Breast epithelium (tissue), 4 donors: Measurements from ENCODE around the gene SEPHS2. TPM values are rescaled to one million over a fixed set of nuclear protein-coding genes. Genes with fewer than 3 reads are reported as not detected.

Source experiments
- DNase-seq, 2 donors: peaks; one replicate each; pipeline ENCODE4 v3.0.0-alpha.2; 2019; ENCODE audit warnings: low spot score in 2 of 2
- H3K27ac ChIP-seq, 2 donors: fragments of 200-600 bp; sonication (generic) in 1 of 2; one replicate each; pipeline ENCODE4 v1.5.1; 2016 to 2019; ENCODE audit warnings: mild to moderate bottlenecking in 1 of 2
- H3K27me3 ChIP-seq, 2 donors: fragments of 200-600 bp; sonication (generic) in 1 of 2; one replicate each; pipeline versions ENCODE4 v1.5.1 to v1.6.0; 2017 to 2019; ENCODE audit warnings: control low read depth in 1 of 2, mild to moderate bottlenecking in 1 of 2
- H3K36me3 ChIP-seq: fragments of 200-600 bp; one replicate; pipeline ENCODE4 v1.5.1; 2019
- H3K4me1 ChIP-seq, 2 donors: fragments of 200-600 bp; sonication (generic); one replicate each; pipeline ENCODE4 v1.5.1; 2016 to 2019; ENCODE audit warnings: control low read depth in 1 of 2
- H3K4me3 ChIP-seq, 3 donors: fragments of 200-600 bp; sonication (generic); 1 replicate in 2 of 3; 2 replicates in 1 of 3; pipeline ENCODE4 v1.5.1; 2016 to 2019; ENCODE audit warnings: mild to moderate bottlenecking in 3 of 3, moderate library complexity in 2 of 3
- H3K9me3 ChIP-seq, 2 donors: fragments of 200-600 bp; sonication (generic) in 1 of 2; one replicate each; pipeline ENCODE4 v1.5.1; 2016 to 2019; ENCODE audit warnings: control low read depth in 1 of 2
- CTCF ChIP-seq, 3 donors: fragments of 450-650 bp; IDR thresholded peaks; one replicate each; pipeline ENCODE4 v1.5.1; 2016 to 2017; ENCODE audit warnings: antibody characterized with exemption in 3 of 3, mild to moderate bottlenecking in 3 of 3, moderate library complexity in 3 of 3
- POLR2A ChIP-seq: fragments of 450-650 bp; IDR thresholded peaks from one replicate; pipeline ENCODE4 v1.6.1; 2016; ENCODE audit warnings: antibody characterized with exemption, mild to moderate bottlenecking, moderate library complexity
- POLR2AphosphoS5 ChIP-seq, 3 donors: sonication (generic); formaldehyde crosslinking; IDR thresholded peaks; one replicate each; pipeline ENCODE4 v1.6.1; 2017; ENCODE audit warnings: antibody characterized with exemption in 3 of 3
- intact Hi-C: fragments of 100-400 bp; cut with DNase I; formaldehyde crosslinking; loops from one replicate; pipeline ENCODE4 v1.15.1; 2023; ENCODE audit warnings: low total_unique reads
- total RNA-seq, 3 donors: library from RNA; depleted of rRNA; stranded (reverse); fragments of >200 nt; gene quantifications; one replicate each; pipeline ENCODE4 v1.1.0, GENCODE V29; 2016

Gene SEPHS2
- total RNA-seq, 3 donors from 2014 or later: 28.8 to 44.5 (median 40.6) TPM

GRCh38 chr16:30449116-30449435, 3.4 kb upstream of the SEPHS2 start:
- intact Hi-C loops: no loop called here
- TF ChIP-seq POLR2A (no peak), POLR2AphosphoS5 (IDR thresholded peaks at IDR 0.05) (no peak), CTCF (IDR thresholded peaks at IDR 0.05) (no peak)
- H3K36me3 ChIP-seq: no peaks in the 10 kb centered on the region

GRCh38 chr16:30447512-30448226, 2.0 kb upstream of the SEPHS2 start:
- no peaks in the 10 kb centered on the region for H3K27me3 ChIP-seq
- H3K4me3 ChIP-seq: no peak overlapping the region
- H3K27ac ChIP-seq: no peak overlapping the region
- no peak for TF ChIP-seq POLR2A
- no peak for TF ChIP-seq CTCF (IDR thresholded peaks at IDR 0.05)
- no peak for TF ChIP-seq POLR2AphosphoS5 (IDR thresholded peaks at IDR 0.05)
- intact Hi-C loops: no loop called here
- DNase-seq: no peak
- H3K9me3 ChIP-seq: no peaks in the 10 kb centered on the region
- peaks cover 3 to 12% of the 10 kb centered on the region in 2 donors for H3K4me1 ChIP-seq
- H3K36me3 ChIP-seq: no peaks in the 10 kb centered on the region

More at GRCh38 chr16:30449116-30449435, 3.4 kb upstream of the SEPHS2 start:
- no peak for DNase-seq
- no peak overlapping the region for H3K27ac ChIP-seq
- no peaks in the 10 kb centered on the region for H3K9me3 ChIP-seq
- H3K27me3 ChIP-seq: no peaks in the 10 kb centered on the region
- H3K4me3 ChIP-seq: no peak overlapping the region
- H3K4me1 ChIP-seq: peaks cover 3 to 10% of the 10 kb centered on the region in 2 donors

- no peak for TF ChIP-seq POLR2A
- TF ChIP-seq POLR2AphosphoS5 (IDR thresholded peaks at IDR 0.05): no peak
- no peak for TF ChIP-seq CTCF (IDR thresholded peaks at IDR 0.05)
- intact Hi-C loops: no loop called here
- Histone ChIP-seq H3K36me3 (no peaks in the 10 kb centered on the region), H3K27me3 (no peaks in the 10 kb centered on the region), H3K9me3 (no peaks in the 10 kb centered on the region), H3K4me3 (peak overlapping the region; percentile 60 to 93 (median 91)), H3K27ac (peak overlapping the region; percentile 90 to 97), H3K4me1 (peaks cover 3 to 12% of the 10 kb centered on the region in 2 donors)
- DNase-seq: no peak
Observed at GRCh38 chr16:30446203-30446595, 525 bp upstream of the SEPHS2 start.

- H3K36me3 ChIP-seq: no peaks in the 10 kb centered on the region
- H3K27me3 ChIP-seq: no peaks in the 10 kb centered on the region
- no peak for DNase-seq
- TF ChIP-seq POLR2AphosphoS5 (IDR thresholded peaks at IDR 0.05) (no peak), POLR2A (no peak), CTCF (IDR thresholded peaks at IDR 0.05) (no peak)
- peak overlapping the region; percentile 60 to 93 (median 91) for H3K4me3 ChIP-seq
- H3K9me3 ChIP-seq: no peaks in the 10 kb centered on the region
- H3K27ac ChIP-seq: peak overlapping the region; percentile 90 to 97
- H3K4me1 ChIP-seq: peaks cover 3 to 12% of the 10 kb centered on the region in 2 donors
- intact Hi-C loops: no loop called here
Observed at GRCh38 chr16:30445149-30445407, 596 bp downstream of the SEPHS2 start.

DNA sequence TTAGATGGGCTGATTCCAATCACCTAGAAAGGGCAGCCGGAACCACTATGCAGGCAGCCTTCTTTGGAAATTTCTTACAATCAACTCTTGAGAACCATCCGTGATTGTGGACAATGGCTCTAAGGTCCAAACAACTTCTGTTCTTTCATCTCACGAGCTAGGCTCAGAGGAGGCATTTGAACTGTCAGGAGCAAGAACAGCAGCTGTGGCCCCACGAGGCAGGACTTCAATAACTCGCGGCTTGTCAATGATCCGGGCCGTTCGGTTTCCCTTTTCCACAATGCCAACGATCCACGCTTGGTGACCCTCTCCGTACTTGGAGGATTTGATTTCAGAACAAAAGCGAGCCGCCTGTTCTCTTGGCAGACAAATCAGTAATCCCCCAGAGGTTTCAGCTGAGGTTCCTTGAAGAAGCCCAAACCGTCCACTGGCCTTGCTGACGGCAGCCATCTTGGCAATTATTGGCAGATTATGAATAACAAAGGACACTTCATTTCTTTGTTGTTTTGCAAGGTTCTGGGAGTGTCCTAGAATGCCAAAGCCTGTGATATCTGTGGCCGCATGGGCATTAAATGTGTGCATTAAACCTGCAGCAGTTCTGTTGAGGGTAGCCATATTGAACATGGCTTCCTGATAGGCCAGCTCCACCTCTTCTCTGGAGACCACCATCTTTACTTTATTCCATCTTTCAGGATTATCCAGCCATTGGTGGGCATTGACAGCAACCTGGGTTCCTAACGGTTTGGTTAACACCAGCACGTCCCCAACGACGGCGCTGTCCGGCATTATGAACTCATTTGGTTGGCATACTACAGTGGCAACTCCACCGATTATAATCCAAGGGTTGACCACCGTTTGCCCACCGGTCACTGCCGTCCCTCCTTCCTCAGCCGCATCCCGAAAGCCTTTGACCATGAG, 1.2 kb downstream of the SEPHS2 start:
- Histone ChIP-seq H3K27me3 (no peaks in the 10 kb centered on the region), H3K36me3 (no peaks in the 10 kb centered on the region), H3K4me1 (peaks cover 3 to 12% of the 10 kb centered on the region in 2 donors), H3K27ac (peak overlapping the region; percentile 90 to 97), H3K9me3 (no peaks in the 10 kb centered on the region), H3K4me3 (peak overlapping the region; percentile 60 to 93 (median 91))
- no peak for TF ChIP-seq POLR2AphosphoS5 (IDR thresholded peaks at IDR 0.05)
- TF ChIP-seq POLR2A: no peak
- TF ChIP-seq CTCF (IDR thresholded peaks at IDR 0.05): no peak
- intact Hi-C loops: no loop called here
- DNase-seq: no peak
